Measurements from ENCODE around the gene CDK15. TPM values are rescaled to one million over a fixed set of nuclear protein-coding genes. Genes with fewer than 3 reads are reported as not detected.

CDK15 gene
- polyA plus RNA-seq, 5 donors, result 0.24 to 0.36 (median 0.30) TPM

DNA sequence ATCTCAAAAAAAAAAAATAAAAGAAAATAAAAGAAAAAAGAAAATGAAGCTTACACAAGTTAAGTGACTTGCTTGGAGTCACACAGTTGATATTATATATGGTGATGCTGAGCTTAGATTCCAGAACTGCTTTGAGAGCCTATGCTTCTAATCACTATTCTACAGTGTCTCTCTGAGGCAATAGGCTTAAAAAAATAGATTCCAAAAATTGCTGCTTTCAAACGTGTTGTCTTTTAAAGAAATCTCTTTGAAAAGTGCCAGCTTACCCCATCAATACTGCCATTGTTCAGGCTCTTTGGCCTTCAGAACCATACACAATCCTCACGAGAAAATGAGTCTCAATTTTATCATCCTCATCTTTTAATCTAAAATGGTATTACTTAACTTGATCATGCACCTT, 102.6 kb downstream of the CDK15 start:
- no peak for DNase-seq

DNA sequence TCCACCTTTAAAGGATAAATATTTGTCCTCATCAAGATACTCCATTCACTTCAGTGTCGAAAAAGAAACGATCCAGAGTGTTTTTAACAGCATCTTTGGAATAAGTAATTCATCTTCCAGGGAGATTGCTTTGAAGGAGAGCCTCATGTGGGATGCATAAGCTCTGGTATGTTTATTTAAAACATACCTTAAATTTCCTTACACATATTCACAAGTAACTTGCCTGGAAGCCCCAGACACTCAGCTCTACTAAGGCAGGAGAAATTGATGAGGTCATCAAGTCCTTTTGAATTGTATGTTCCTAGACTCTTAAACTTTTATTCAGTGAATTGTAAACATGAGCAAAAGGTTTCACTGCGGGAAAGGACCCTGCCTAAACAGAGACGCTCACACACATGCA, 103.0 kb downstream of the CDK15 start:
- no peak for DNase-seq

DNA sequence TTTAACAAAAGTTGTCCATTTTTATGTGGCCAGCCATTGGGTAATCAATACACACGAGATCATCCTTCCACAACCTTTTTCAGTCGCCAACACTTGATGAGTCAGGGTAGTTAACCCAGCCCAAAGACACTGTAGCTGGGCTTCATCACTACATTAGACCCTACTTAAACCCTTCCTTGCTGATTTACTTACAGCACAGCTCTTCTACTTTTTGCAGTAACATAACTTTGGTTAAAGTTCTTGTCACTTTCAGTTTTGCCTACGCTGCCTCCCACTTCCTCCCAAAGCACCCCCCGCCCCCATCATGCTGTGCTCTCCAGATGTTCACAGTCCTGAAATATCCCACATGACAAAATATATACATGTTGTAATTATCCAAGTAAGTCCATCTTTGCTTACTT, 103.6 kb downstream of the CDK15 start:
- DNase-seq, result peak in 1 of 2 donors; percentile 68

DNA sequence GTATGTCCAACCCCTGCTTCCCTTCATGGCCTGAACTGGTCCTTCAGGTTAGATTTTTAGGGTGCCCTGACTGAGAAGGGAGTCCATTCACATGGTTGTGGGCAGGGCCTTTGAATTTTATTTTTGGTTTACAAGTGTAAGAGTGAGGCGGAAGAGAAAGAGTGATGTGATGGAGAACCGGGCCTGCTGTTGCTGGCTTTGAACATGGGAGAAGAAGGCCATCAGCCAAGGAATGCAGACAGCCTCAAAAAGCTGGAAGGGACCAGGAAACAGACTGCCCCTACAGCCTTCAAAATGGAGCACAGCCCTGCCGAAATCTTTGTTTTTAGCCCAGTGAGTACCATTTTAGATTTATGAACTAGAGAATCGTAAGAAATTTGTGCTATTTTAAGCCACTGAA, 105.0 kb downstream of the CDK15 start:
- DNase-seq, result no peak

DNA sequence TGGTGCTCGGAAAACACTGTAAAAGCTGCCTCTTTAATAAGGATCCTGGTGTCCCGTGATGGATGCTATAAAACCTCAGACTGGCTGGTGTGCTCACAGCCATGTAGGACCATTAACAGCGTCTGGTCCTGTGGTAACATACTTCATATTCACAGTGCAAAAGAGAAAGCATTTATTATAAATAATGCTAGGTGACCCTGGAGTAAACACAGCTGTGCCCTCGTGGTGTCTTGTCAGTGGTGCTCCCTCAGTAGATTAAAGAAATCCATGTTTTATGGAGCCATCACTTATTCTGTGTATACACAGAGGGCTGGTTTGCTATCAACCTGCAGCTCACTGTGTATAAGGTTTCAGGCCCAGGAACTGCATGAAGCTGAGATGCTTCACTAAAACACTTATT, 106.9 kb downstream of the CDK15 start:
- DNase-seq, result no peak

DNA sequence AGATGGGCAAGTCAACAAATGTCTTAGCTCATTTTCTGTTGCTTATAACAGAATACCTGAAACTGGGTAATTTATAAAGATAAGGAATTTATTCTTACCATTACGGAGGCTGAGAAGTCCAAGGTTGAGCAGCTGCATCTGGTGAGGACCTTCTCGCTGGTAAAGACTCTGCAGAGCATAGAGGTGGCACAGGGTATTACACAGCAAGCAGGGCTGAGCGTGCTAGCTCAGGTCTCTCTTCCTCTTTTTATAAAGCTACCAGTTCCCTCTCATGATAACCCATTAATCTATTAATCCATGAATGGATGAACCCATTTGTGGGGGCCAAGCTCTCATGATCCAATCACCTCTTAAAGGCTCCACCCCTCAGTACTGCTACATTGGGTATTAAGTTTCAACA, 109.1 kb downstream of the CDK15 start:
- DNase-seq, result no peak

DNA sequence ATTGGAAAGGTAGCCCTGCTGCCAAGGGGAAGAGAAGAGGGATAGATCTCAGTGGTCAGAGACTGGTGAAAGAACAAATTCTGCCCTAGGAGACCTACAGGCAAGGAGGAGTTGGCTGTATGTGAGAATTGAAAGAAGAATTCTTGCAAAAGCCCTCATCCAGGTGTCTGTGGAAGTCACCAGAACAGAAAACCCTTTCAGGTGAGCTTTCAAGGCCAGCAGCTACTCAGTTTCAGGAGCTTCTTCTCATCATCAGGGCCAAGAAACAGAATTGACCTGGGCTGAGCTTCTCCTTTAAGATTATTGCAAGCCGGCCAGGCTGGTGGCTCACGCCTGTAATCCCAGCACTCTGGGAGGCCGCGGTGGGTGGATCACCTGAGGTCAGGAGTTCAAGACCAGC, 110.2 kb downstream of the CDK15 start:
- DNase-seq, result no peak

DNA sequence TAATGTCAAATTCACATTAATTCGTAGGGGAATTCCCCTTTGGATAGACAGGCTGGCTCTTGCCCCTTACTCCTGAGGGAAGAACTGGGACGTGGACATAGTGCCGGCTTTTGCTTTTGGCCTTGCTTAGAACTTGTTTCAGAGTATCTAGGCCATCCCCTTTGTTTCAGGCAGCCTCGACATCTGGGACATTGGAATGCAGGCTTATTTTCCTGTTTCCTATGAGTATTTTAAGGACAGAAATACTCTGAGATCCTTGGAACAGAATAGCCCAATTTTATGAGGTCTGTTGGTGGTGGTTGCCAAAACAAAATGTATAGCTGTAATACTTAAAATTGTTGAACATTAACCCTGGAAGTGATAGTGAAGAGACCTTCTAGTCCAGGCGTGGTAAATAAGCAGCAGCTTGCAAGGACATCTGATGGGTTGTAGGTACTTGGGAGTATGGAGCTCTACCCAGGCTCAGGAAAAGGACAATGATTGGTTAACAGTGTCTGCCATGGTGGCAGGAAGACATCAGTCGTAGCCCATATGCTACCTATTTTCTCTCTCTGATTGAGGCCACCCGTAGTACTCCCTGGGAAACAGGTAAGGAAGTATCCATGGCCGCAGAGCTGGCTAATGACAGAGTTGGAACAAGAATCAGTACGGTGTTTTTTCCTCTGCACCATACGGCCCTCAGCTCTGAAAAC, 112.4 kb downstream of the CDK15 start:
- no peak for DNase-seq

DNA sequence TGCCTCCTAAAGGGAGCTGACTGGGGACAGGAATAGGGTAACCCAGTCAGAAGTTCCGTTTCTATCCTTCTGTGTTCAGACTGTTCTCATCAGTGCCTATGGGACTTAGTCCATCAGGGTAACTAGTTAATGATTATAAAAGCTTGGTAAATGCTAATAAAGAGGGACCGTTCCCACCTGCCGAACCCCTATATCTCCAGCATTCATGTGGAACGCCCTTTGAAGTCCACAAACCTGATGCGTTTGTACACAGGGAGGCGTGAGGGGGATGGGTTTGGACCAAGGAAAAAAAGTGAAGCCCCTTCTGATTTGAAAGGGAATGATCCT, 112.9 kb downstream of the CDK15 start:
- no peak for DNase-seq

DNA sequence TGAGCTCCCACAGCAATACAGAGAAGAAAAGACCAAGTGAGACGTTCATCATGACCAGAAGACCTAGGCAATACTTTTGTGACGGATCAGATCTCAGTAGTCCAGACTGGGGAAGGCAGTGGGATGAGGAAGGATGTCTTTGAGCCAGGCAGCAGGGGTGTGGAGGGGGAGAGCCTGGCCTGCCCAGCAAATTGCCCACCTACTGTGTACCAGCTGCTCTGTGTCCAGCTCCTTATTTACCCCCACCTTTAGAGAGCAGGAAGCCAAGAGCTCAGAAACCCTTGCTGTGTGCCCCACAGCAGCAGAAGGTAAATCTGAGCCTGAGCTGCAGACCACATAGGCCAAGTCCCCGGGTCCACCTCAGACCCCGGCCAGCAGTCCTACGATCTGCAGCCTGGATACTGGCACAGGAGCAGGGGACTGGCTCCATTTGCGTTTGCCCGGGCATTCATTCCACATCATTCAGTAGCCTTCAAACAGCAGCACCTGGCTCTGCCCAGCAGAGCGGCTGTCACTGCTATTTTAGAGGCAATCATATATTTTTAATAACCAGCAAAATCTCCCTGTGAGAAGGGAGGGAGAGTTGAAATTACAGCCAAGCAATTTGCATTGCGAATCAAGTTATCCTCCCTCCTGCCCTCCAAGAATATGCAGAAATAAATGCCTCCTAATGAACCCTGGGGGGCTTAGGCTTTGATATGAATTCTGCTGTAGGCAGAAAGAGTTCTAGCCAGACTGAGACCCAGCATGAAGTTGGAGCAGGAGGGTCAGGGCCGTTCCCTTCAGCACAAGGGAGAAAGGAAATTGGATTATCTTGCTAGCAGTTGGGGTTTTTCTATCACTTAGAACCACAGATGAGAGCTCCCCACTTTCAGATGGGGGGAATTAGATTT, 117.3 kb downstream of the CDK15 start:
- DNase-seq, result no peak

DNA sequence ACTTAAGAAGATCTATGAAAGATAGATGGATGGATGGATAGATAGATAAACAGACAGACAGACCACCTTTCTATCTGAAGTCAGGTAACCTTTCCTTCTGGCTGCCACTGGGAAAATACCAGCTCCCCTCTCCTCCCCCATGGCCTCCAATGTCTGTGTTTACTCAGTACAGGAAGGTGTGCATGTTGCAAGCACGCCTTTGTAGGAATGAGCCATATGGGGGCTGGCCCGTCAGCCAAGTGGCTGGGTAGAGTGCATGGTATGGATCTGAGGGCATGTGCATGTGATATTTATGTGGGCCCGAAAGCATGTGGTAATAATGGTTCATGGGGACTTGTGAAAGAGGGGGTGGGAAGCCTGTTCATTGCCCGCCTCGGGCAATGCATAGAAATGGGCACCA, 118.1 kb downstream of the CDK15 start:
- no peak for DNase-seq

DNA sequence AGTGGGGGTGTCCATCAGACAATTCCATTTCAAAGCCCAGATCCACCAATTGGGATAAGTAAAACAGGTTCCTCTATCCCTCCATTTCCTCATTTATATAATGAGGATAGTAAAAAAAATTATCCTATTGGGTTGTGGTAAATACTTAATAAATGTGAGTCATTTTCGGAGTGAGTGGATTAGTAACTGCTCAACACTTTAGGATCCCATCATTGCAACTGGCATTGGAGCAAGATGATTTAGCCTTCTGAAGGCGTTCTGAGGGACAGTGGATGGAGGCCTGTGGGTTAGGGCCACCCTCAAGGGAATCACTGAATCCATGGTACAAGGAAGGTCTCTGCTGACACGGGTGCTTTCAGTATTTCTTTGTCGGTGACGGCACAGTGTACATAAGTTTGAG, 118.7 kb downstream of the CDK15 start:
- no peak for DNase-seq

DNA sequence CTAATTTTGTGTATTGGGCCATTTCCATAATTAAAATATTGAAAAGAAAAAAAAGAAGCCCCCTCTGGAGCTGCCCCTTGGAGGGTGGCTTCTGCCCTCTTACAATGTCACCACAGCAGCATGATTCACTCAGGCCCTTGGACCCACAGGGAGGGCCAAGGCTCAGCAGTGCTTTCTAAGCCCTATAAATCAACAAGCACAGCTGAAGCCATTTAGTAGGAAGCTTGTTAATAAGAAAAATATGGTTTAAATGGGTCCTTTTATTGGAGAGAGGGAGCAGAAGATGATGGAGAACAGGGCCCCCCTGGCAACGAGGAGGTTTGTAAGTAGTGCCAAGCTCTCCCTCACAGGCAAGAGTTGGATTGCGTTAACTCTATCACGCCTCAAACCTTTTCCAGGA, 119.7 kb downstream of the CDK15 start:
- no peak for DNase-seq

DNA sequence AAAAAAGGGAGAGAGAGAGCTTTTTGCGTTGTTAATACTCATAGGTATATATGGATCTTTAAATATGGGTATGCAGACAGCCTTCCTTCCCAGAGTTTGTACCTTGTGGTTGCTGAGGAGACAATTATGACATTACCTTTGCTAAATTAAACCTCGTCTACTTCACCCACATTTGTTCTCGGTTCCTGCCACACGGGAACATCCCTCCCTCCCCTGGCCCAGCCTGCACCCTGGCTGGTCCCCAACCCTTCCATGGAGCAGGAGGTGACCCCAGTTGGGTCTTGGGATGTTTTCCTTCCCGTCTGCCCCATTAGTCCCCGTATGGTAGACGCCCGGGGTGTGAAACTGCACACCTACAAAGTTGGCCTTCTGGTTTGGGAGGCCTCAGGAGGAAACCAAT, 122.0 kb downstream of the CDK15 start:
- no peak for DNase-seq

DNA sequence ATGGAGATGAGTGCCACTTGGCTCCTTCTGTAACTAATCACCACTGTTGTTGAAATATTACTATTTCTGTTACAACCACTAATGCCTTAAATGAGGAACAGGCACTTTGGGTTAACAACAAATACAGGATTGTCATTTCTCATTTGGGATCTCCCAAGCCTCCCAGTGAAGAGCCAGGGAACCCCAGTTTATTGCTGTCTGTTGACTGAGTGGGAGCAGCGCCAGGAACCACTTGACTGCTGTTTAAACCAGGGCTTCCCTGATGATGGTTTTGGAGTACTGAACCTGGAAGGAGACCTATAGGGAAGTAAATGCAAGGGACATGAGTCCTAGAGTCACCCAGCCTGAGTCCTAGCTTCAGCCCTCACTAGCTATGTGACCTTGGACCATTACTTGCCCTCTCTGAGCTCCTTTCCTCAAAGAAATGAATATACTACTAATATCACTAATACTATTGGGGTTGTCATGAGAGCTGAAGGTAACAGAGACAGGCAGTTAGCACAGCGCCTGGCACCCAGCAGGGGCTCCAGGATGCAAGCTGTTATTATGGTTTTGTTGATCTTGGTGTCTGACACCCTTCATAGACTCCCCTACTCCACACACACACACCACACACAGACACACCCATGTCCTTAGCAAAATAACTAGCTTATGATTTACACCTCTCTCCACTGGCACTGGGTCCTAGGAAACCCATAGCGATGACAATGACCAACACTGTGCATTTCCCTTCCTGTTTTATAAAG, 123.1 kb downstream of the CDK15 start:
- DNase-seq, result no peak

DNA sequence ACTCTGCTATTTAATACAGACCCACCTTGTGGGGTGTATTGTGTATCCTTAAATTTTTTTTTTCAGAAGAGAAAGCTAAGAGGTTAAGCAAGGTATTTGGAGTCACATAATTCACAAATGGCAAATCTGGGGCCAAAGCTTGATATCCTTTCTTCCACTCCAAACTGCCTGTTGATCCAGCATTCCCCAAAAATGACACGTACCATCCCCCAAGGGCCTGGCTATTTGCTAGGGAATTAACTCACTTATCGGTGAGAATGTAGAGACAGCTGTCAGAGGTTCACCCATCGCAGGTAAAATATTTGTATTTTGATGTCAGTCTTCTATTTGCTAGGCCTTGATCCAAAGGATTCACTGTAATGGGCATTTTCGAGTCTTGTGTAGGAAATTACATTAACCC, 123.7 kb downstream of the CDK15 start:
- DNase-seq, result no peak

DNA sequence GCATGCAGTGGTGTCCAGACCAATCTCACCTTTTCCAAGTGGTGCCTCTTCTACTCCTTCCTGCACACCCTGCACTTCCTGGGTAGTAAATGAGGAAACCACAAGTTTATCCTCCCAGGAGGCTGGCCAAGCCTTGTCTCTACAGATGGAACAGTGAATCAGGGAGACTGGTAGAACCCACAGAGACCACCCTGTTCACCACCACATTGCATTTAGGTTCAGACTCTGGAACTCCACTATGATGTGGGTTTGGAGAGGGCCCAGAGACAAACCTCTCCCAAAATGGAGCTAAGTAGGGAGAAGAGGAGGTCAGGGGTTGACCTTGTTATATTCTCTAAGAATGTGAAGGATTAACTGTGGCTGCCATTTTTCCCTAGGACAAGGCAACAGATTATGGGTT, 124.5 kb downstream of the CDK15 start:
- DNase-seq, result no peak

DNA sequence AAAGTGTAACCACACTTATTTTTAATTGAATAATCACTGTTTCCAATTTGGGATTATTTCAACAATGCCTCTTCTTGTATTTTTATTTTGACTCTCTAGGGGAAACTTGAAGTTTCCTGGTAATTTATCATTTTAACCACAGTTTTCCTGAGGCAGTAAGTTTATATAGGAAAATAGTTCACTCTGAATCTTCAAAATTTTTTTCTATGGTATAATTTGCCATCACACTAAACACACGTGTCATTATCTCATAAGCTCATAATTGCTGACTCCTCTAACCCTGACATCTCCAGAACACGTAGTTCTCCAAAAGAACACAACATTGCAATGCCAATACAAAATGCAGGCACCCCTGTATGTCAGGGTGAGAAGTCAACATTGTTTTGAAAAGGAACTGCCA, 125.1 kb downstream of the CDK15 start:
- DNase-seq, result no peak

DNA sequence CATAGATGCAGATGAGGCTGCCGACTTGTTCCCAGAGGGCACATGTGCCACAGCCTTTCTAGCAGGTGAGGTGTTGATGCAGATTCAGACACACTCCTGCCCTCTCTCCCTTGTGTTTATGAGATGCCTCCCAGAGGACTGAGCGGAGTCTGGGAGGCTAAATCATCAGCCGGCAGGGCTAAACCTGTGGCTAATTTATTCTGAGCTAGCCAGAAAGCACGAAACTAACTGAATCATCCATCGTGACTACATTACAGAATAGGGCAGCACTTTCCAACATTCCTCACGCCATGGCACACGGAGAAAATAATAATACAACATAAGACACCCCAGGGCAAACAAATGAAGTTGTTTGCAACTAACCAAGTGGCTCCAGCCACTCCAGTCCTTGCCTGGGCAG, 125.6 kb downstream of the CDK15 start:
- no peak for DNase-seq

DNA sequence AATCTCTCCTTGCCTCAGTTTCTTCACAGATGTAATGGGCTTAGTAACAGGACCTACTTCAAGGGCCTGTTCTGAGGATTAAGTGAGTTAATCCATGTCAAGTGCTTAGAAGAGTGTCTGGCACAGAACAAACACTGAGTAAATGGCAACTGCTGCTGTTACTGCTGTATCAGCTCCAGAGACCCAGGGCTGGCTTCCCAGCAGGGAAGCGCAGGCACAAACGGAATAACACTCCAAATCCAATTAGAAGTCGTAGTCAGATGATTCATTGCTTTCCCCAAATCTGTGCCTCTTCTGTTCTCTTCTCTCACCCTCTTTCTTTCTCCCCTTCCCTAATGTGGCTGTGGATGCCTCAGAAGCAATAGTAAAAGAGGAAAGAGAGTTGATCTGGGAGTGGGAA, 126.2 kb downstream of the CDK15 start:
- no peak for DNase-seq

DNA sequence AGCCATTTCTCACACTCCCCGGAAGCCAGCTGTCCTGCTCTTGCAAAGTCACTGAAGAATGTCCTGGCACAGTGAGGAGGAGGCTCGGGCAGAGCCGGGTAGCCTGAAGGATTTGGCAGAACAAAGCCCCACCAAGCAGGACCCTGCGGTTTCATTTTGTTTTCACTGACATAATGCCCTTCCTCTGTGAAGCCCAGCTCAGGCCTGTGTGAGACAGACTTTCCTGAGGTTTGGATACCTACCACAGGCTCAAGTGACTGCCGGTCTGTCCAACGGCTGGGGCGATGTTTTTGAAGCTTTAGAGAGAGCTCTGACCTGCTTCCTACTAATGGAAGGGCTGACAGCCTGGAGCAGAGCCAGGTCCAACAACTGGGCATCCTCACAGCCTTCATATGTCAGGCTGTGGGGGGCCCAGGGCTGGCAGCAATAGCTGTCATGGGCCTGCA, 127.5 kb downstream of the CDK15 start:
- no peak for DNase-seq

DNA sequence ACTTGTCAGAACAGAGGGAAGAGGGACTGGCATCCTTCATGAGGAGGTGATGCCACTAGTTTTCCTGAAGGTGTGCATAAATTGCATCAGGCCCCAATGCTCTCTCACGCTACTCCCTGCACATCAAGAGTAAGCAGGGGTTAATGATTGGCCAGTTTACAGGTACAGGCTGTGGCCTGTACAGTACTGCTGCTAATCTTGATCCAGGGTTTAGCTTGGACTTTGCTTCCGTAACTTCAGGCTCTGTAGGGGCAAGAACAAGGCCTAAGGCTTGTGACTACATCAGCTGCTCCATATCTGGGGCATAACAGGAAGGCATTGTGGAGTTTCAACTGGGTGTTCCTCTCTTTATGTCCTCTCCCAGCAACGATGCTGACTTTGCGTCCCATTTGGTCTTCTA, 130.5 kb downstream of the CDK15 start:
- DNase-seq, result no peak

DNA sequence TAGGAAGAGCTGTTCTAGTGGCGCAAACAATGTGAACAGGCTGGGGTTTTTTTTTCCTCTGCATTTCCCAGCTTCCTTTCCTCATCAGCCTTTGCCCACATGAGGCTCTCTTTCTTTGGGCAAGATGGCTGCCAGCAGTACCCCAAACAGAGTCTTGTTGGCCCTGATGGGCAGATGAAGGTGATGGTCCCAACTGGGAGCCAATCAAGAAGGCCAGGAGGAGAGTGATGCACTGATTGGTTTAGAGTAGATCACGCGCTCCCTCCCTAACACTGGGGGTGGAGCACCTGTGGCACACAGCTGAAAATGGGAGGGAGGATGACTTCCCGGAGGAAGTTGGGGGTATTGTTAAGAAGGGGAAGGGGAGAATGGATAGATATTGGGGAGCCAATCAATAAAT, 131.0 kb downstream of the CDK15 start:
- DNase-seq, result no peak
